8988T (cell line): ENCODE data around the gene TMEM94.

ENCODE experiments used
- DNase-seq: peaks from one replicate; pipeline ENCODE4 v3.0.0; 2011

The TMEM94 gene

GRCh38 chr17:75530837-75531720, 74.6 kb downstream of the TMEM94 start:
- no peak for DNase-seq

GRCh38 chr17:75531721-75532072, 75.3 kb downstream of the TMEM94 start:
- DNase-seq = peak; percentile 68

GRCh38 chr17:75535119-75535537, 78.7 kb downstream of the TMEM94 start:
- no peak for DNase-seq

- no peak for DNase-seq
Measured at GRCh38 chr17:75535871-75536270, 79.4 kb downstream of the TMEM94 start.

GRCh38 chr17:75536366-75536765, 79.9 kb downstream of the TMEM94 start:
- DNase-seq = no peak

GRCh38 chr17:75539967-75540729, 83.7 kb downstream of the TMEM94 start:
- no peak for DNase-seq

GRCh38 chr17:75540923-75541503, 84.6 kb downstream of the TMEM94 start:
- no peak for DNase-seq

- no peak for DNase-seq
Measured at GRCh38 chr17:75542229-75542628, 85.8 kb downstream of the TMEM94 start.

GRCh38 chr17:75542728-75543336, 86.4 kb downstream of the TMEM94 start:
- no peak for DNase-seq

- no peak for DNase-seq
Measured at GRCh38 chr17:75544250-75544649, 87.8 kb downstream of the TMEM94 start.

GRCh38 chr17:75546181-75546580, 89.7 kb downstream of the TMEM94 start:
- DNase-seq = no peak

- no peak for DNase-seq
Measured at GRCh38 chr17:75547091-75547490, 90.7 kb downstream of the TMEM94 start.

GRCh38 chr17:75548813-75549212, 92.4 kb downstream of the TMEM94 start:
- no peak for DNase-seq
